GM12801 (cell line): ENCODE measurements around the gene HGD.

Source experiments
- CTCF ChIP-seq: IDR thresholded peaks from one replicate; pipeline ENCODE4 v1.5.1; 2011; ENCODE audit warnings: control low read depth; ENCODE audit not compliant: insufficient read length; ENCODE audit errors: extremely low read depth

Gene HGD

GRCh38 chr3:120683671-120684301 lies 1.7 kb upstream of the HGD start:
- no peak for TF ChIP-seq CTCF

GRCh38 chr3:120683213-120683612 lies 1.2 kb upstream of the HGD start:
- no peak for TF ChIP-seq CTCF

- TF ChIP-seq CTCF: no peak
Measured at GRCh38 chr3:120681506-120682038, 467 bp downstream of the HGD start.

- no peak for TF ChIP-seq CTCF
Measured at GRCh38 chr3:120681018-120681417, 1.0 kb downstream of the HGD start.

GRCh38 chr3:120680193-120680894 lies 1.7 kb downstream of the HGD start:
- TF ChIP-seq CTCF: no peak

GRCh38 chr3:120678984-120679383 lies 3.1 kb downstream of the HGD start:
- TF ChIP-seq CTCF: no peak

GRCh38 chr3:120678331-120678947 lies 3.6 kb downstream of the HGD start:
- no peak for TF ChIP-seq CTCF
